GM10266 (cell line): ENCODE data around the gene MUC5AC.

Experiments used
- DNase-seq: peaks from one replicate; pipeline ENCODE4 v3.0.0; 2012; ENCODE audit errors: extremely low spot score
- CTCF ChIP-seq: IDR thresholded peaks from 2 replicates; pipeline ENCODE4 v1.5.1; 2012; ENCODE audit warnings: mild to moderate bottlenecking, low read depth; ENCODE audit not compliant: control insufficient read depth, insufficient read depth; ENCODE audit errors: missing control alignments

Gene MUC5AC

GRCh38 chr11:1224111-1224490 is 66.3 kb downstream of the MUC5AC start:
- no peak for TF ChIP-seq CTCF
- no peak for DNase-seq

- no peak for DNase-seq
- TF ChIP-seq CTCF = no peak
Measured at GRCh38 chr11:1224491-1225385, 67.0 kb downstream of the MUC5AC start.

DNA sequence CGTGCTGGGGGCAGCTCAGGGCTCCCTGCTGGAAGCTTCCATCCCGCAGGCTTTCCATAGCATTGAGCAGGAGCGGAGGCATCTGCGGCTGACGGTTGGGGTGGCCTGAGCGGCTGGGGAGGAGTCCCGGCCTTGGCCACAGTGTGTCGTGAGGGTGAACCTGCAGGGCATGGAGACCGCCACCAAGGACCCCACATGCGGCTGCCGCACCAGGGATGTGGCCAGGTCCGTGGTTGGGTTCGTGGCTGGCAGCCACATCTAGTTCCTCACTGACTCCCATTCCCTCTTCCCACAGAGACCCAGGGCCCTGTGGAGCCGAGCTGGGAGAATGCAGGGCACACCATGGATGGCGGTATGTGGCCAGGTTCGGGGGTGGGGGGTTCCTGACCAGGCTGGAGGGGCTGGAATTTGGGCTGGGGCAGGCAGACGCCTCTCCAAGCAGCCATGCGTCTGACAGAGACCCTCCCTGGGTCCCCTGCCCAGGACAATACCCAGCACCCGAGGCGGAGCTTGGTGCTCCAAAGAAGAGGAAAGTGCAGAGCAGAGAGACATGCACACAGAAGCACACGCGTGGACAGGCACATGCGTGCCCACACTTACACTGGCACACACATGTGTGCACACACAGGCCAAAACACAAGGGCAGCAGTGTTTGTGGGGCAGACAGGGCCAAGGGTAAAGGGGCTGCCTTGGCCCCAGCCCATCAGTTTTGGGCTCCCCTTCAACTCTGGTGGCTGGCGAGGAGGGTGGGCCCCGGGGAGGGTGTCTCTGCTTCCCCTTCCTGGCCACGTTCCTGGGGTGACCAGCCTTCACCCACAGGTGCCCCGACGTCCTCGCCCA is 67.9 kb downstream of the MUC5AC start:
- TF ChIP-seq CTCF = no peak
- DNase-seq = no peak

DNA sequence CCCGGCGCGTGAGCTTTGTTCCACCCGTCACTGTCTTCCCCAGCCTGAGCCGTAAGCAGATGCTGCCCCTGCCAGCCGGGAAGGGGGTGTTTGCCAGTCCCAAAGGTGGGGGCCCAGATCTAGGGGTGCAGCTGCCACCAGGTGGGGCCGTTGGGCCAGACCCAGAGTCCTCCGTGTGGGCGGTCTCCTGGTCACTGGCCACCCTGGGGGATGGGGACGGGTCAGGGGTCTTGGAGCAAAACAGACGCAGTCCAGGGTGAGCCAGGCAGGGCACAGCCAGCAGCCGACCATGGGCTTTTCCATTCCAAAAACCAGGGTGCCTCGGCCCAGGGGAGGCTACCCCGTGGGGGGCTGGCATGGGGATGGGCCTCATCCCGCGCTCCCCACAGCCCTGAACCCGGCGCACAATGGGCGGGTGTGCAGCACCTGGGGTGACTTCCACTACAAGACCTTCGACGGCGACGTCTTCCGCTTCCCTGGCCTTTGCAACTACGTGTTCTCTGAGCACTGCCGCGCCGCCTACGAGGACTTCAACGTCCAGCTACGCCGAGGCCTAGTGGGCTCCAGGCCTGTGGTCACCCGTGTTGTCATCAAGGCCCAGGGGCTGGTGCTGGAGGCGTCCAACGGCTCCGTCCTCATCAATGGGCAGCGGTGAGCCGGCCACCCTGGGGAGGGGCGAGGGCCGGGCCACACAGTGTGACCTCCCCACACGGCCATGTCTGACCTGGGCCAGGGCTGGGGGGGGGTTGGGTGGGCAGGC is 68.7 kb downstream of the MUC5AC start:
- no peak for DNase-seq
- peak; percentile 12 for TF ChIP-seq CTCF

- DNase-seq = no peak
- no peak for TF ChIP-seq CTCF
Measured at GRCh38 chr11:1226986-1227550, 69.3 kb downstream of the MUC5AC start.

GRCh38 chr11:1227551-1228100 is 69.9 kb downstream of the MUC5AC start:
- DNase-seq = no peak
- no peak for TF ChIP-seq CTCF
